Stimulated activated CD4-positive, alpha-beta T cell treated with anti-CD3 and anti-CD28 coated beads, Interleukin-4, amount 100 ng/mL, for 4 hours (primary cell): Measurements from ENCODE around the gene ITLN2.
"Not testable (repeated sequence)": the region's sequence is repeated elsewhere in the genome, so short reads cannot be mapped to it uniquely, and the experiment has no call there.

Experiments
- DNase-seq, 2 experiments: peaks; one replicate each; pipeline ENCODE4 v3.0.0-alpha.2; 2020

ITLN2 gene

GRCh38 chr1:160952129-160952510 lies 2.5 kb downstream of the ITLN2 start:
- DNase-seq = no peak

DNA sequence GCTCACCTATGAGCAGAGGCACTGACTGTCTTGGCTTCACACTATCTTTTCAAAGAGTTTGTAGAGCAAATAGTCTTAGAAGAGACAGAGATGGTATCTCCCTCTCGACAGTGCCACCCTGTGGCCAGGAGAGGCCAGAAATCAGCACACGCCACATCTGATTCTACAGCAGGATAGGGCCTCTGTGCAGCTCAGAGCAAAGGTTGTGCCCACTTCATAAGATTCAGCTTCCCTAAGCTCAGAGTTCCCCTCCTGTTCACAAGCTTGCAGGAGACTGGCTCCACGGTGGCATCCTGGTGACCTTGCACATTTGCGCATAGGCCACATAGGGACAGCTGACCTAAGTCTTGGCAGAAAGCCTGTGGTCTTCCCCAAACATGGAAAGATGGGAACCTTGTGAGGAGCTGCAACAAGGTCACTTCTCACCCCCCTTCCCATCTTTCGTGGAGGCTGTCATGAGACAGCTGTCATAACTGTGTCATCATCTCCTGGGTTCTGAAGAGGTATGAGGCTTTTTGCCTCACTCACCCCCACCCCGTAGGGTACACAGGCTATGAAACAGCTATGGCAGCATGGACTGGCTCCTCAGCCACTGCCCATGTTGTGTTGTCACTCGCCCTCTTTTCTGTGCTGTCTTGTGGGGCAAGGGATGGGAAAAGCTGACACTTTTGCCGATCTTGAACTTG lies 3.0 kb downstream of the ITLN2 start:
- peak; percentile 58 to 64 for DNase-seq

DNA sequence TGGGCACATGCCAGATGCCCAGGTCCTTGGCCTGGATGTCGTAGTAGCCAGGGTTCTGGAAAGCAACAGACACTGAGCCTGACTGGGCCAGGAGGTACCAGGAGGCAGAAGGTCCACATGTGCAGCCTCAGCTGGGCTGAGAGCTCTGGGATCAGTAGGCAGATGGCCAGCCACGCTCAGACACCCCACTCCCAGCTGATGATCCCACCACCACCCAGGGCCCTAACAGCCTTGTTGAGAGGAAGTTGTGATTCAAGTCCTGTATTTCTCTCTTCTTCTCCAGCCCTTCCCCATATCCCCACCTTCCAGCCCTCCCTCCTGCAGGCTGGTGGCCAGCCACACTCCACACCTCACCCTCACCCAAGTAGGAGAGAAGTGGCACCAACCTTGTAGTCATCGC lies 4.0 kb downstream of the ITLN2 start:
- no peak for DNase-seq

- no peak for DNase-seq
Observed at GRCh38 chr1:160949881-160950280, 4.7 kb downstream of the ITLN2 start.

GRCh38 chr1:160949216-160949880 lies 5.3 kb downstream of the ITLN2 start:
- DNase-seq = not testable (repeated sequence)

- DNase-seq = not testable (repeated sequence)
Observed at GRCh38 chr1:160947174-160947759, 7.3 kb downstream of the ITLN2 start.

DNA sequence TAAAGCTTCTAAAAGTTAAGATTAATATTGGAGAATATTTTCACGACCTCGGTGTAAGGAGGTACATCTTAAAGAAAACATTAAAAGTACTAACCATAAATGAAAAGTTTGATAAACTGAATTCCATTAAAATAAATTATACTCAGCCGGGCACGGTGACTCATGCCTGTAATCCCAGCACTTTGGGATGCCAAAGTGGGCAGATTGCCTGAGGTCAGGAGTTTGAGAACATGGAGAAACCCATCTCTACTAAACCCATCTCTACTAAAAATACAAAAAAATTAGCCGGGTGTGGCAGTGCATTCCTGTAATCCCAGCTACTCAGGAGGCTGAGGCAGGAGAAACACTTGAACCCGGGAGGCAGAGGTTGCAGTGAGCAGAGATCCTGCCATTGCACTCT lies 8.7 kb downstream of the ITLN2 start:
- not testable (repeated sequence) for DNase-seq

GRCh38 chr1:160945079-160945478 lies 9.5 kb downstream of the ITLN2 start:
- no peak for DNase-seq

GRCh38 chr1:160942926-160943325 lies 11.7 kb downstream of the ITLN2 start:
- no peak for DNase-seq

GRCh38 chr1:160936666-160937065 lies 17.9 kb downstream of the ITLN2 start:
- DNase-seq = not testable (repeated sequence)

DNA sequence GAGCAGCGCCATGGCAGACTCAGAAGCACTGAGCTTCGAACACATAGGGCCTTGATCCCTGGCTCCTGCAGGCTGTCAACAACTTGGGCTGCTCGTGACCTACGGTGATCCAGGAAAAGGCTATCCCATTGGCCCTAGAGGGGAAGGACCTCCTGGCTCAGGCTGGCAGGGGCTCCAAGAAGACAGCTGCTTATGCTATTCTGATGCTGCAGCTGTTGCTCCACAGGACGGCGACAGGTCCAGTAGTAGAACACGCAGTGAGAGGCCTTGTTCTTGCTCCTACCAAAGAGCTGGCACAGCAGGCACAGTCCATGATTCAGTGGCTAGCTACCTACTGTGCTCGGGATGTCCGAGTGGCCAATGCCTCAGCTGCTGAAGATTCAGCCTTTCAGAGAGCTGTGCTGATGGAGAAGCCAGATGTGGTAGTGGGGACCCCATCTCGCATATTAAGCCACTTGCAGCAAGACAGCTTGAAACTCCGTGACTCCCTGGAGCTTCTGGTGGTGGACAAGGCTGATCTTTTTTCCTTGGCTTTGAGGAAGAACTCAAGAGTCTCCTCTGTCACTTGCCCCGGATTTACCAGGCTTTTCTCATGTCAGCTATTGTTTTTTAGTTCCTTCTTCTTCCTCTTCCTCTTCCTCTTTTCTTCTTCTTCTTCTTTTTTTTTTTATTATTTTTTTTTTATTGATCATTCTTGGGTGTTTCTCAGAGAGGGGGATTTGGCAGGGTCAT lies 18.9 kb downstream of the ITLN2 start:
- no peak for DNase-seq

GRCh38 chr1:160933305-160933704 lies 21.3 kb downstream of the ITLN2 start:
- DNase-seq = not testable (repeated sequence)

DNA sequence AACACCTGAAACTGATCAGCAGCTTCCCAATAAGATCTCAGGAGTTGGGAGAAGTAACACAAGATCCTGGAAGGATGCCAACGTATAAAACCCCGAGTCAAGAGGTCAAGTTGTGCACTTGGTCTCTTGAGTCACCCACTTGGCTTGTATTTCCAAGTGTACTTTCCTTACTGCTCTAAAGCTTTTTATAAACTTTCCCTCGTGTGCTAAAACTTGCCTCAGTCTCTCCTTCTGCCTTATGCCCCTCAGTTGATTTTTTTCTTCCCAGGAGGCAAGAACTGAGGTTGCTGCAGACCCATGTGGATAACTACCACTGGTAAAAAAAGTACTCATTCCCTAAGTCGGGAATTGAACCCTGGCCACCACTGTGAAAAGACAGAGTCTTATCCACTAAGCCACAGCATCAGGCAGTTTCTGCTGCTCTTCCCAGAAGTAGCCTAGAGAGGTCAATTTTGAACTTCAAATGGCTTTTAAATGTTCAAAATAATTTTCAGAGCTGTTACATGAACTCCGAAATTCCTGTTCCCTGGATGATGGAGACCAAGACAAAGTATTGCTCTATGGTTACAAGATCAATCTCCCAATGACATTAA lies 28.9 kb downstream of the ITLN2 start:
- no peak for DNase-seq

DNA sequence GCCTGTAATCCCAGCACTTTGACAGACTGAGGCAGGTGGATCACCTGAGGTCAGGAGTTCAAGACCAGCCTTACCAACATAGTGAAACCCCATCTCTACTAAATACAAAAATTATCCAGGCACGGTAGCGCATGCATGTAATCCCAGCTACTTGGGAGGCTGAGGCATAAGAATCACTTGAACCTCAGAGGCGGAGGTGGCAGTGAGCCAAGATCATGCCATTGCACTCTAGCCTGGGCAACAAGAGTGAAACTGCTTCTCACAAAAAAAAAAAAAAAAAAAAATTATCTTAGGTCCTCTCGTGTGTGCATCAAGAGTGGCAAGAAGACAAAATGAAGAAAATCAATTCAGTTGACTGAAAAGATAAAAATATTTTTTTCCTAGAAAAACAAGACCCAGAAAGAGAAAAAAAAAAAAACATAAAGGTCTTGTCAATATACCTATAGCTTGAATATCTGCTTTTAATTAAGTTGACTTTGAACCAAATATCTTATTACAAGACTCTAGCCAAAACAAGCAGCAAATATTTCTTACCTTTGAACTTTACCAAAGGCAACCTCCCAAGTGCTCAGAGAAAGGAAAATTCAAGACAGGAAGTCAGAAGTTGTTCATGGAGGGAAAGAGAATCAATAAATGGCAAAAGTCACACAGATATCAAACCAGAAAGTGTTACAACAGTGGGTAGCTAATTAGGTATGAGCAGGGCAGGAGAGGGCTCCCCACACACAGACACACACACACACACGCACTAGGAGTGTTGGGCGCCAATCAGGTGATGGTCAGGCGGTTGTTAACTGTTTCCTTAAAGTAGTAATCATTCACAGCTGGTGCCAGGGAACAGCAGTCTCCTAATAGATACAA lies 29.6 kb downstream of the ITLN2 start:
- DNase-seq = no peak

GRCh38 chr1:160916666-160917065 lies 37.9 kb downstream of the ITLN2 start:
- DNase-seq = no peak

GRCh38 chr1:160913229-160913628 lies 41.4 kb downstream of the ITLN2 start:
- DNase-seq = not testable (repeated sequence)

DNA sequence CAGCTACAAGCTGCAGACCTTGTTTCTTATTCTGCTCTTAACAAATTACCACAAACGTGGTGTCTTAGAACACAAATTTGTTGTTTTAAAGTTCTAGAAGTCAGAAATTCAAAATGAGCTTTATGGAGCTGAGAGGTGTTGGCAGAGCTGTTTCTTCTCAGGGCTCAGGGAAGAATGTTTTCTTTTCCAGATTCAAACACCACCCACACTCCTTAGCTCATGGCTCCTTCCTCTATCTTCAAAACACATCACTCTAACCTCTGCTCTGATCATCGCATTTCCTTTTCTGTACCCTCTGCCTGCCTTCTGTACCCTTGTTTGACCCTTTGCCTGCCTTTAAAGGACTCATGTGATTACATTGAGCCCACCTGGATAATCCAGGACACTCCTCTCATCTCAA lies 42.7 kb downstream of the ITLN2 start:
- no peak for DNase-seq

DNA sequence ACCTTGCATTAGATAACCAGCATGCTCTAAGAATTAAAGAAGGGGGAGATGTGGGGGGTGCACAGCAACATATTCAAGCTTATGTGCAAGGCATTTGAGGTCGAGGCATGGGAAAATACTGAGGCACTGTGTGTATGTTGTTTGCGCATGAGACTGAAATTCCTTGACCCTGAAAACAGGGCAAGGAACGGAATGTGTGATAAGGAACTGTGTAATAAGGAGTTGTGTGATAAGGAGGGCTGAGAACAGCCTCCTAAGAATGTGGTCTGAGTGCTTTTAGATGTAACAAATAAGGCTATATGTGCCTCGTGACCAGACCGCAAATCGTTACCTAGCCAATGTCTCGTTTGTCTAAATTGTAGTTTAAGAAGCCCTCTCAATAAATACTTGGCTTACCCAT lies 43.2 kb downstream of the ITLN2 start:
- DNase-seq = no peak

- no peak for DNase-seq
Observed at GRCh38 chr1:160910170-160910750, 44.3 kb downstream of the ITLN2 start.

GRCh38 chr1:160907976-160908375 lies 46.6 kb downstream of the ITLN2 start:
- no peak for DNase-seq

DNA sequence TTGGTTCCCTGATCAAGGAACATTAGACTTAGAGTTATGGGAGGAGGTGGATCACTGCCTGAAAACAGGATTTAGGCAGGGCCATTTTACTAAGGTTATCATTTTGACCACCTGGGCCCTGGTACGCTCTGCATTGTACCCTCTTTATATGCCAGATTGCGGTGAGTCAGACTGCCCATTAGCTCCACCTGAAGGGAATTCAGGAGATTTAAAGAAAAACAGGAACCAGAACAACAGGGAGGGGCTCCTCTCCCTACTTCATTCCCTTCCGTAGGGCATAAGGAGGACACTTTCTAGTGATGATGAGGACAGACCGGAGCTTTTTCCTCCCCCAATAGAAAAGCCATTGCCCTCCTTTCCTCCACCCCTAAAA lies 49.0 kb downstream of the ITLN2 start:
- DNase-seq = no peak
